ENCODE measurements around the gene MTG2. TPM values are rescaled to one million over a fixed set of nuclear protein-coding genes. Genes with fewer than 3 reads are reported as not detected.

MTG2 gene
- polyA plus RNA-seq, 3 donors, result 26.3 to 35.4 (median 28.2) TPM

DNA sequence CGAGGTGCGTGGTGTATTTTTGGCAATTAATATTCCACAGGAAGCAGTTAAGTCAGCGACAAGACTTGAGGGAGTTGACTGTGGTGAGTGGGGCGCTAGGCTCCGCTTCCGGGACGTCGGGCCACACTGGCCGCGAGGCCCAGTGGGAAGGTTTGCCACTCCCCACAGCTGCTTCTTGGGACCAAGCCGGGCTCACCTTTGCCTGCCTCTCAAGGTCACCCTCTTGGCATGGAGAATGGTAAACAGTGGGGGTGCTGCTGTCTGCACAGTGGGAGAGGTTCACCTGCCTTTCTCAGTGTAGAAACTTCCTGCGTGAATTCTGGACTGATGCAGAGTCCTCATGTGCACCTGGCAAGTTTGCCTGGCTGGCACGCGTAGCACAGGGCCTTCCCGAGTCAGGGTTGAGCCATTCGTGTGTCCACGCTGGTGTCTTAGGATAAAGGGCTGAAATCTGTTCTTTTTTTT lies 61.8 kb downstream of the MTG2 start:
- no peak for DNase-seq (ENCODE audit: low read depth in 3 of 3, low spot score in 2 of 3)

DNA sequence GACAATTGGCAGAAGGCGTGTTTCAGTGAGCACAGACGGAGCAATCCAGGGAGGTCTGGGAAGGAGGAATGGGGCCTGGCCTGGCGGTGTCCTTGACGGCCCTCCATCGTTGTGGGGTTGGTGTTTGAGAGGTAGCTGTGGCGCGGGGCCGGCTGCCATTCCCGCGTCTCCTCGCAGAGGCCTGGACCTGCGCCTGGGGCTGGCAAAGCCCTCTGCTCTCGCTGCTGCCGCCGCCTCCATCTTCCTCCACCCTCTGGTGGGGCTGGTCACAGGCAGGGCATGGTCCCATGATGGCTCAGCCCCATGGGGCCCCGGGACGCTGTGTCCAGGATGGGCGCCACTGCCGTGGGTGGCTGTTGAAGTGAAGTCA lies 63.1 kb downstream of the MTG2 start:
- DNase-seq (ENCODE audit: low read depth in 3 of 3, low spot score in 2 of 3), result no peak

DNA sequence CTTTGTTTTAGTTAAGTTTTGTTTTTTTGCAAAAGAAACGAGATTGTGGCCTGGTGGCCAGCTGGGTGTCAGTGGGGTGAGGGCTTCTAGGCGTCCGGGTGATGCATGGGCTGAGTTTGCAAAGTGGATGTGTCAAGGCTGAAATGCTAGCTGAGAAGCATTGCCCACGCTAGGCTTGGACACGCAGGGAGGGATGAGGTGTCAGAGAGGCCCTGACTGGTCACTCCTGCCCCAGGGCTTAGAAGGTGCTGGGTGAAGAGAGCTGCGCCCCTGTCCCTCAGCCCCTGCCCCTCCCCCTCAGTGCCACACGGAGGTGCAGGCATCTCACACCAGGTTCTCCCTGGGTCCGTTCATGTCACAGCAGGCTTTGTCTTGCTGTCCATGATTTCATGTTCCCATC lies 63.6 kb downstream of the MTG2 start:
- DNase-seq (ENCODE audit: low read depth in 3 of 3, low spot score in 2 of 3), result no peak

DNA sequence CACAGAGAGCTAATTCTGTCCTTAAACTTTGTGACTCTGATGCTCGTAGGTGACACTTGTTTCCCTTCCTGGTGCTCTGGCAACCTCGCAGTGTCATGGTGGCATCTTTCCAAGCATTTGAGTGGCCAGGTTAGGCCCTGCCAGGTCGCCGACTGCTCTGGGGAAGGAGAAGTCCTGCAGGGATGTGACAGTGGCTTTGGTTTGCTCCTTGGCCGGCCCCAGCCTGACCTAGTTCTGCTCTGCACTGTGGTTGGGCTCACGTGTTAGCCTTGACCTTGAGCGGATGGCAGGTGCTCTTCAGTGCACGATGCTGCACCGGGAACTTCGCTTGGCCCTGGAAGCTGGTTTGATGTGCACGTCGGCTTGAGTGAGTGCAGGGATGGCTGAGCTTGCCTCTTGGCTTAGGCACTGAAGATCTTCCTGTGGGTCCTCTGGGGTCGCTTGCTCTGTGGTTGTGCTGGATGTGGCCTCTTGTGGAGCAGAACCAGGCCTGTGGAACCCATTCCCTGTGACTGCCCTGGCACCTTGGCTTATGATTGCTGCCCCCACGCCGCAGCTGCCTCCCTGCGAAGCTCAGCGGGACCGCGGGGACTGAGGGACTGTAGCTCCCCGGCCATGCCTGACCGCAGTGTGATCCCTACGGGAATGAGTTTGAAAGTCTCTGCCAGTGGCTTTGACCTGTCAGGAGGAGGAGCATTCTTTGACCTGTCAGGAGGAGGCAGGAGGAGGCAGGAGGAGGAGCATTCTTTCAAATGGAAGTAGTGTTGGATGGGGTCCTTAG lies 64.2 kb downstream of the MTG2 start:
- no peak for DNase-seq (ENCODE audit: low read depth in 3 of 3, low spot score in 2 of 3)

- no peak for DNase-seq (ENCODE audit: low read depth in 3 of 3, low spot score in 2 of 3)
Measured at GRCh38 chr20:62248890-62249560, 66.2 kb downstream of the MTG2 start.

DNA sequence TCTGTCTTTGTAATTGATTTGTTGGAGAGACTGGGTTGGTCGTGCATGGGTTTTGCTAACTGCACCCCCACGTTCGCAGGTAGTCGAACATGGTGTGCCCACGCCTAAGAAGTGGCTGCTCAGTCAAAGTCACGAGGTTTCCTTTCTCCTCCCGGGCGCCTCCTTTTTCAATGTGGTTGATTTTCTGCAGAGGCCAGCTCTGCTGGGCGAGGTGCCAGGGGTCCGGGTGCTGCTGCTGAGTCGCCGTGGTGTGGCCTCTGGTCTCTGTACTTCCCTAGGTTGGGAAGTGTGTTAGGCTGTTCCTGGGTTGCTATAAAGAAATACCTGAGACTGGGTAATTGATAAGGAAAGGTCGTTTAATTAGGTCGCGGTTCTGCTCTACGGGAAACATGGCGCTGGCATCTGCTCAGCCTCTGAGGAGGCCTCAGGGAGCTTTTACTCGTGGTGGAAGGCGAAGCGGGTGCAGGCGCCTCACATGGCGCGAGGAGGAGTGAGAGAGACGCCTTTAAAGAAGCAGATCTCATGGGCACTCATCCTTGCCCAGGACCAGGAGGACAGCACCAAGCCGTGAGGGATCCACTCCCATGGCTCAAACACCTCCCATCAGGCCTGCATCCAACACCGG lies 69.6 kb downstream of the MTG2 start:
- no peak for DNase-seq (ENCODE audit: low read depth in 3 of 3, low spot score in 2 of 3)

Other genes with a start within 250 kb of the MTG2 start
- 10 to 100 TPM; 14.1 to 16.1 (median 14.8) TPM for gene TAF4, start 117.1 kb upstream of the MTG2 start, polyA plus RNA-seq (ENCODE audit: insufficient read length in 3 of 3)
- 10 to 100 TPM; 50.2 to 52.9 (median 50.5) TPM for gene LSM14B, start 60.6 kb upstream of the MTG2 start, polyA plus RNA-seq (ENCODE audit: insufficient read length in 3 of 3)
- 100 to 1,000 TPM; 169 to 200 (median 192) TPM for gene PSMA7, start 39.6 kb upstream of the MTG2 start, polyA plus RNA-seq (ENCODE audit: insufficient read length in 3 of 3)
- gene SS18L1, start 39.3 kb upstream of the MTG2 start, polyA plus RNA-seq (ENCODE audit: insufficient read length in 3 of 3), result 10 to 100 TPM; 16.3 to 19.0 (median 18.0) TPM
- gene HRH3, start 37.2 kb downstream of the MTG2 start, polyA plus RNA-seq (ENCODE audit: insufficient read length in 3 of 3), result under 1 TPM in 1 of 3 donors, not detected in 2; 0.04 TPM
- 10 to 100 TPM; 27.8 to 31.3 (median 30.4) TPM for gene OSBPL2, start 55.5 kb downstream of the MTG2 start, polyA plus RNA-seq (ENCODE audit: insufficient read length in 3 of 3)
- gene ADRM1, start 120.0 kb downstream of the MTG2 start, polyA plus RNA-seq (ENCODE audit: insufficient read length in 3 of 3), result 10 to 100 TPM; 38.7 to 47.7 (median 44.9) TPM
- gene LAMA5, start 184.3 kb downstream of the MTG2 start, polyA plus RNA-seq (ENCODE audit: insufficient read length in 3 of 3), result 10 to 100 TPM; 72.5 to 82.7 (median 79.9) TPM
- 100 to 1,000 TPM; 745 to 942 (median 879) TPM for gene RPS21, start 204.1 kb downstream of the MTG2 start, polyA plus RNA-seq (ENCODE audit: insufficient read length in 3 of 3)
- 1 to 10 TPM; 8.8 to 9.3 (median 9.3) TPM for gene CABLES2, start 224.3 kb downstream of the MTG2 start, polyA plus RNA-seq (ENCODE audit: insufficient read length in 3 of 3)
- 1 to 10 TPM in 2 of 3 donors, under 1 TPM in 1; 0.87 to 1.5 (median 1.4) TPM for gene RBBP8NL, start 244.5 kb downstream of the MTG2 start, polyA plus RNA-seq (ENCODE audit: insufficient read length in 3 of 3)

Data from right renal cortex interstitium (tissue), 3 donors.